ENCODE data around the gene ADAMTS6.

Gene ADAMTS6

GRCh38 chr5:65459995-65460394 lies 21.7 kb downstream of the ADAMTS6 start:
- TF ChIP-seq CTCF (IDR thresholded peaks at IDR 0.05): no peak

DNA sequence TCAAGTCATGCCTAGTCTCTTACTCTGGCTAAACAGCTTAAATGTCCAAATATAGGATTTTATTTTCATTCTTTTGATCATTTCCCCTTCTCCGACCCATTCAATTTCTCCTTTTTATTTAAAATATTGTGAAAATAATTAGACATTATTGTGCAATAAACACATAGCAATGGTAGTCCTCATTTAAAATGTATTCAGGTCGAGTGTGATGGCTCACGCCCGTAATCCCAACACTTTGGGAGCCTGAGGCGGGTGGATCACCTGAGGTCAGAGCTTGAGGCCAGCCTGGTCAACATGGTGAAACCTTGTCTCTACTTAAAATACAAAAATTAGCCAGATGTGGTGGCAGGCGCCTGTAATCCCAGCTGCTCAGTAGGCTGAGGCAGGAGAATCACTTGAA lies 26.7 kb downstream of the ADAMTS6 start:
- no peak for TF ChIP-seq CTCF (IDR thresholded peaks at IDR 0.05)

- TF ChIP-seq CTCF (IDR thresholded peaks at IDR 0.05): no peak
Observed at GRCh38 chr5:65451436-65451835, 30.3 kb downstream of the ADAMTS6 start.

GRCh38 chr5:65446682-65447081 lies 35.0 kb downstream of the ADAMTS6 start:
- no peak for TF ChIP-seq CTCF (IDR thresholded peaks at IDR 0.05)

DNA sequence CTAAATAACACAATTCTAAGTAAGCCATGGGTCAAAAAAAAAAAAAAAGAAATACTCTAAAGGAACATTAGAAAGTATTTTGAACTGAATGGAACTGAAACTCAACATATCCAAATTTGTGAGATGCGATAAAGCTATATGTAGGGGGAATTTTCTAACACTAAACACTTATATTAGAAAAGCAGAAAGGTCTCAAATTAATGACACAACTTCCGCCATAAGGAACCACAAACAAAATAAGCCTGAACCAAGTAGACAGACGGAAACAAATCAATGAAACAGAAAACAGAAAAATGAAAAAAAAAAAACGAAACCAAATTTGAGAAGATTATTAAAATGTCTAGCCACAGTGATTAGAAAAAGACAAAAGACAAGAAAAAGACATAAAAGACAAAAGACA lies 39.9 kb downstream of the ADAMTS6 start:
- TF ChIP-seq CTCF (IDR thresholded peaks at IDR 0.05): no peak

DNA sequence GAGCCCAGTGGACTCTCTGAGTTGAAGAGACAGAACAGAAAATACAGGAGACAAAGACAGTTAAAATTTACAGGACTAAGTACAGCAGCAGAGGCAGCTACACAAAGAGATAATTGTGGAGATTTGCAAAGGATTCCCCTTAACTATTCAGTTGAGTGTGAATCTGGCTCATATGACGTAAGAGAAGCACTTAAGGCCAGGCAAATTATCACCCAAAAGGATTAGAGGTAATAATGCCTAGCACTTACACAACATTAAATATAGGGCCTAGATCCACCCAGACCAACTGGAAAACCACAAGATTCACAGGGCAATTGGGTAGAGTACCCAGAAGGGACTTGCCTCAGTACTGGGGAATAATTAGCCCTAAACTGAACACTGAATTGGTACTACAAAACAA lies 41.3 kb downstream of the ADAMTS6 start:
- no peak for TF ChIP-seq CTCF (IDR thresholded peaks at IDR 0.05)

- no peak for TF ChIP-seq CTCF (IDR thresholded peaks at IDR 0.05)
Observed at GRCh38 chr5:65434122-65434521, 47.6 kb downstream of the ADAMTS6 start.

GRCh38 chr5:65426656-65427055 lies 55.1 kb downstream of the ADAMTS6 start:
- no peak for TF ChIP-seq CTCF (IDR thresholded peaks at IDR 0.05)
